DOHH2 (cell line): Measurements from ENCODE around the gene MAPK8IP1.
"Not testable (repeated sequence)": the region's sequence is repeated elsewhere in the genome, so short reads cannot be mapped to it uniquely, and the experiment has no call there.

ENCODE experiments used
- H3F3A ChIP-seq: fragments of 200-600 bp; sonication (generic), shearing (Covaris generic); 2 replicates; pipeline ENCODE4 v1.6.0; 2016; ENCODE audit warnings: antibody characterized with exemption, mild to moderate bottlenecking; ENCODE audit not compliant: control insufficient read depth, insufficient read depth
- H3K27ac ChIP-seq: fragments of 200-600 bp; sonication (generic); 2 replicates; pipeline ENCODE4 v1.5.1; 2014; ENCODE audit warnings: low read depth, mild to moderate bottlenecking, low read length, moderate library complexity
- H3K27me3 ChIP-seq: fragments of 200-600 bp; sonication (generic); 2 replicates; pipeline ENCODE4 v1.6.1; 2014; ENCODE audit warnings: mild to moderate bottlenecking, low read length, mixed read lengths; ENCODE audit not compliant: control insufficient read depth
- H3K36me3 ChIP-seq: fragments of 200-600 bp; sonication (generic); 2 replicates; pipeline ENCODE4 v1.6.1; 2014; ENCODE audit warnings: mild to moderate bottlenecking, low read length, moderate library complexity, mixed read lengths; ENCODE audit not compliant: control insufficient read depth
- H3K4me1 ChIP-seq: fragments of 200-600 bp; sonication (generic); 2 replicates; pipeline ENCODE4 v1.6.1; 2014; ENCODE audit warnings: mild to moderate bottlenecking, low read length, mixed read lengths; ENCODE audit not compliant: control insufficient read depth
- H3K4me2 ChIP-seq: fragments of 200-600 bp; sonication (generic); 2 replicates; pipeline ENCODE4 v1.6.0; 2014; ENCODE audit warnings: mild to moderate bottlenecking, low read length, moderate library complexity
- H3K4me3 ChIP-seq: fragments of 200-600 bp; sonication (generic); 2 replicates; pipeline ENCODE4 v1.5.1; 2014; ENCODE audit warnings: mild to moderate bottlenecking, low read length, mixed read lengths
- H3K79me2 ChIP-seq: fragments of 200-600 bp; sonication (generic); 2 replicates; pipeline ENCODE4 v1.6.1; 2014; ENCODE audit warnings: mild to moderate bottlenecking, low read length, mixed read lengths; ENCODE audit not compliant: control insufficient read depth
- H3K9me2 ChIP-seq: fragments of 200-600 bp; sonication (generic); replicated peaks from 2 replicates; pipeline ENCODE4 v1.6.1; 2014; ENCODE audit warnings: mild to moderate bottlenecking, low read length, mixed read lengths; ENCODE audit not compliant: control insufficient read depth
- H3K9me3 ChIP-seq: fragments of 200-600 bp; sonication (generic); 2 replicates; pipeline ENCODE4 v1.6.1; 2014; ENCODE audit warnings: antibody characterized with exemption, low read length, mixed read lengths; ENCODE audit not compliant: control insufficient read depth, insufficient read depth
- H4K20me1 ChIP-seq: fragments of 200-600 bp; sonication (generic); 2 replicates; pipeline ENCODE4 v1.6.0; 2014; ENCODE audit warnings: low read depth, mild to moderate bottlenecking, antibody characterized with exemption, low read length, moderate library complexity; ENCODE audit not compliant: control insufficient read depth, insufficient read depth
- CTCF ChIP-seq: fragments of 200-600 bp; sonication (generic); IDR thresholded peaks from one replicate; pipeline ENCODE4 v1.5.1; 2014; ENCODE audit warnings: antibody characterized with exemption, mild to moderate bottlenecking, low read depth, low read length; ENCODE audit not compliant: poor library complexity, severe bottlenecking
- EZH2phosphoT487 ChIP-seq: fragments of 200-600 bp; sonication (generic); IDR thresholded peaks from 2 replicates; pipeline ENCODE4 v1.6.1; 2017; ENCODE audit warnings: borderline replicate concordance, mild to moderate bottlenecking, antibody characterized with exemption, low read length, moderate library complexity, mixed read lengths

MAPK8IP1 gene

DNA sequence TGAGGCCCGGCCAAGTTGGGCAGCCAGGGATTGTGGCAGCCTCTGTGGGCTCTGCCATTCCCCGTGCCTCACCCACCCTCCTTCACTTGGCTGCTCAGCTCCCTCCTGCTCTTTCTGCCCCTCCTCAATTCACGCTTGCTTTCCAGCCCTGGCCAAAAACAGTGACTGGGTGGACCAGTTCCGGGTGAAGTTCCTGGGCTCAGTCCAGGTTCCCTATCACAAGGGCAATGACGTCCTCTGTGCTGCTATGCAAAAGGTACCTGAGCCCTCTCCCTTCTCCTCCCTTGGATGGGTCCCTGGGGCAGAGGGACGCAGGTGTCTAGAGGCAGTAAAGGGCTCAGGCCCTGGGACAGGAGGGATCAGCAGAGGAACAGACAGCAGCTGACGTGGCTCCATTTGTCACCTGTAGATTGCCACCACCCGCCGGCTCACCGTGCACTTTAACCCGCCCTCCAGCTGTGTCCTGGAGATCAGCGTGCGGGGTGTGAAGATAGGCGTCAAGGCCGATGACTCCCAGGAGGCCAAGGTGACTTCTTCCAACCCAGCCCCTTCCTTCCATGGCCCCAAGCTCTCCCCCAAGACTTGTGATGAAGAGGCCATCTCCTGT lies 19.0 kb downstream of the MAPK8IP1 start:
- Histone ChIP-seq H3K4me2 (no peak overlapping the region), H3K27ac (no peak overlapping the region), H3K9me2 (no peaks in the 10 kb centered on the region), H3K79me2 (no peaks in the 10 kb centered on the region), H3F3A (no peaks in the 10 kb centered on the region), H4K20me1 (no peaks in the 10 kb centered on the region), H3K36me3 (peaks cover 2% of the 10 kb centered on the region; the same call in 1 of the 2 replicates), H3K4me1 (peaks cover 10% of the 10 kb centered on the region), H3K27me3 (peaks cover 20% of the 10 kb centered on the region), H3K4me3 (no peak overlapping the region), H3K9me3 (no peaks in the 10 kb centered on the region)
- TF ChIP-seq CTCF: no peak
- TF ChIP-seq EZH2phosphoT487: no peak

- Histone ChIP-seq H3K27ac (no peak overlapping the region), H3K4me3 (no peak overlapping the region), H4K20me1 (no peaks in the 10 kb centered on the region), H3K36me3 (peaks cover 8% of the 10 kb centered on the region; the same call in 1 of the 2 replicates), H3K9me3 (no peaks in the 10 kb centered on the region), H3K79me2 (no peaks in the 10 kb centered on the region), H3K4me1 (peaks cover 7% of the 10 kb centered on the region), H3K4me2 (no peak overlapping the region), H3F3A (no peaks in the 10 kb centered on the region), H3K9me2 (no peaks in the 10 kb centered on the region), H3K27me3 (peaks cover 17% of the 10 kb centered on the region)
- no peak for TF ChIP-seq EZH2phosphoT487
- no peak for TF ChIP-seq CTCF
Measured at GRCh38 chr11:45905095-45905494, 19.6 kb downstream of the MAPK8IP1 start.

DNA sequence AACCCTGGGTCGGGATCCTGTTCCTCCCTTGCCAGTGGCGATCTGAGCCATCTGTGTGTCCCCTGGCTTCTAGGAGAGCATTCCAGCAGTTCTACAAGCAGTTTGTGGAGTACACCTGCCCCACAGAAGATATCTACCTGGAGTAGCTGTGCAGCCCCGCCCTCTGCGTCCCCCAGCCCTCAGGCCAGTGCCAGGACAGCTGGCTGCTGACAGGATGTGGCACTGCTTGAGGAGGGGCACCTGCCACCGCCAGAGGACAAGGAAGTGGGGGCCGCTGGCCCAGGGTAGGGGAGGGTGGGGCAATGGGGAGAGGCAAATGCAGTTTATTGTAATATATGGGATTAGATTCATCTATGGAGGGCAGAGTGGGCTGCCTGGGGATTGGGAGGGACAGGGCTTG lies 20.1 kb downstream of the MAPK8IP1 start:
- not testable (repeated sequence) for H3K9me3 ChIP-seq, H3K4me2 ChIP-seq, H4K20me1 ChIP-seq, H3K4me1 ChIP-seq, H3K9me2 ChIP-seq, H3K27ac ChIP-seq, H3F3A ChIP-seq, H3K4me3 ChIP-seq, H3K79me2 ChIP-seq
- peaks cover 14% of the 10 kb centered on the region for H3K27me3 ChIP-seq
- H3K36me3 ChIP-seq: peaks cover 11% of the 10 kb centered on the region; the same call in 1 of the 2 replicates

DNA sequence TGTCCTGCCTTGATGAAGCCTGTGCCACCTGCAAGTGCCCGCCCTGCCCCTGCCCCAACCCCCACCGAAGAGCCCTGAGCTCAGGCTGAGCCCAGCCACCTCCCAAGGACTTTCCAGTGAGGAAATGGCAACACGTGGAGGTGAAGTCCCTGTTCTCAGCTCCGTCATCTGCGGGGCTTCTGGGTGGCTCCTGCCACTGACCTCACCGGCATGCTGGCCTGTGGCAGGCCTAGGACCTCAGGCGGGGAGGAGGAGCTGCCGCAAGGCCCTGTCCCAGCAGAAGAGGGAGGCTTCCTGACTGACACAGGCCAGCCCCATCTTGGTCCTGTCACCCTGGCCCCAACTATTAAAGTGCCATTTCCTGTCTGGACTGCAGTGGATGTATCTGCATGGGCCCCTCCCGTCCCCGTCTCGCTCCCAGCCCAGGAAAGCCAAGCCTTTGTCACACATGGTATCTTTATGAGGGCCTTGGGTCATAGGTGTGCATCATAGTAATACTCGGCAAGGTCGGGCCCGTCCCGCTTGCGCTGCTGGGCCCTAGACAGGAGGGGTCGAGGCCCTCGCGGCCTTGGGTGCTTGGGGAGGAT lies 20.7 kb downstream of the MAPK8IP1 start:
- Histone ChIP-seq H3K4me2 (no peak overlapping the region), H3F3A (no peaks in the 10 kb centered on the region), H3K27ac (no peak overlapping the region), H4K20me1 (no peaks in the 10 kb centered on the region), H3K79me2 (no peaks in the 10 kb centered on the region), H3K36me3 (peaks cover 13% of the 10 kb centered on the region; the same call in 1 of the 2 replicates), H3K9me3 (no peaks in the 10 kb centered on the region), H3K4me1 (peaks cover 7% of the 10 kb centered on the region), H3K27me3 (peaks cover 7% of the 10 kb centered on the region), H3K4me3 (no peak overlapping the region), H3K9me2 (no peaks in the 10 kb centered on the region)
- no peak for TF ChIP-seq CTCF
- TF ChIP-seq EZH2phosphoT487: no peak
